ENCODE data around the gene NTM. TPM values are rescaled to one million over a fixed set of nuclear protein-coding genes. Genes with fewer than 3 reads are reported as not detected.

NTM gene
- total RNA-seq, 1 experiment from 2014 or later: 8.6 TPM

DNA sequence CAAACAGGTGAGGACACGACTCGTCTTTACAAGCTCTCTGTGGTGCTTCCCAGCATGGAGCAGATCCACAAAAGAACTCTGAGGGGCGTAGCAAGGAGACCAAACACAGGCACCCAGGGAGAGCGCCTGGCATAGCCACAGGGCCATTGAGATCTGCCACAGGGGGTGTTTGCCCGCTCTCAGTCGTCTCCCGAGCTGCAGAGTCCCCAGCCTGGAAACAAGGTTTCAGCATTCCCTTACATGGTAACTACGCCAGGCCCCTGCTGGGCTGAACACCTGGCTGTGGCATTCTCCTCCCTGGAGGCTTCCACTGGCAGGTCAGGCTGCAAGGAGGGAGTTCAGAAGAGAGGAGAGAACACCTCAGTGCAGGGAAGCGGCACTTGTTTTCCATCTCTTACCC, 962.1 kb downstream of the NTM start:
- no peak overlapping the region for H3K4me3 ChIP-seq (ENCODE audit: low read depth, low read length, poor library complexity, severe bottlenecking)
- BruUV-seq (replicated peaks): no TSS peak
- no peak for DNase-seq (ENCODE audit: low spot score)
- H3K4me1 ChIP-seq (ENCODE audit: insufficient read depth, low read length, poor library complexity, severe bottlenecking): no peaks in the 10 kb centered on the region
- intact Hi-C loops (cut with micrococcal nuclease; ENCODE audit: unreplicated experiment): no loop called here
- no peaks in the 10 kb centered on the region for H3K36me3 ChIP-seq (ENCODE audit: insufficient read depth, low read length, poor library complexity, severe bottlenecking)
- H3K27ac ChIP-seq (ENCODE audit: low read depth, low read length, poor library complexity, severe bottlenecking): no peak overlapping the region
- POLR2A ChIA-PET (ENCODE audit: low non-redundant PET): no interaction called here
- no peak for TF ChIP-seq EZH2 (IDR thresholded peaks at IDR 0.05; ENCODE audit: borderline replicate concordance, low read depth, low read length, poor library complexity, severe bottlenecking)
- TF ChIP-seq CTCF (conservative IDR thresholded peaks at IDR 0.05; ENCODE audit: low read depth, low read length): no peak
- peaks cover 3% of the 10 kb centered on the region for H3K9me3 ChIP-seq (ENCODE audit: low read depth, low read length, poor library complexity, severe bottlenecking)
- CTCF ChIA-PET: no interaction called here
- peaks cover 5% of the 10 kb centered on the region for H3K27me3 ChIP-seq (replicated peaks; ENCODE audit: insufficient read depth, low read depth, low read length, poor library complexity)

GRCh38 chr11:132334769-132335280, 964.4 kb downstream of the NTM start:
- TF ChIP-seq EZH2 (IDR thresholded peaks at IDR 0.05; ENCODE audit: borderline replicate concordance, low read depth, low read length, poor library complexity, severe bottlenecking): no peak
- no peak for TF ChIP-seq CTCF (conservative IDR thresholded peaks at IDR 0.05; ENCODE audit: low read depth, low read length)
- intact Hi-C loops (cut with micrococcal nuclease; ENCODE audit: unreplicated experiment): no loop called here
- H3K4me1 ChIP-seq (ENCODE audit: insufficient read depth, low read length, poor library complexity, severe bottlenecking): no peaks in the 10 kb centered on the region
- H3K9me3 ChIP-seq (ENCODE audit: low read depth, low read length, poor library complexity, severe bottlenecking): peaks cover 4% of the 10 kb centered on the region
- ChIA-PET CTCF (no interaction called here), POLR2A (ENCODE audit: low non-redundant PET) (no interaction called here)
- no peak overlapping the region for H3K4me3 ChIP-seq (ENCODE audit: low read depth, low read length, poor library complexity, severe bottlenecking)
- no TSS peak for BruUV-seq (replicated peaks)
- peaks cover 15% of the 10 kb centered on the region for H3K27me3 ChIP-seq (replicated peaks; ENCODE audit: insufficient read depth, low read depth, low read length, poor library complexity)
- no peak overlapping the region for H3K27ac ChIP-seq (ENCODE audit: low read depth, low read length, poor library complexity, severe bottlenecking)
- no peak for DNase-seq (ENCODE audit: low spot score)
- no peaks in the 10 kb centered on the region for H3K36me3 ChIP-seq (ENCODE audit: insufficient read depth, low read length, poor library complexity, severe bottlenecking)

DNA sequence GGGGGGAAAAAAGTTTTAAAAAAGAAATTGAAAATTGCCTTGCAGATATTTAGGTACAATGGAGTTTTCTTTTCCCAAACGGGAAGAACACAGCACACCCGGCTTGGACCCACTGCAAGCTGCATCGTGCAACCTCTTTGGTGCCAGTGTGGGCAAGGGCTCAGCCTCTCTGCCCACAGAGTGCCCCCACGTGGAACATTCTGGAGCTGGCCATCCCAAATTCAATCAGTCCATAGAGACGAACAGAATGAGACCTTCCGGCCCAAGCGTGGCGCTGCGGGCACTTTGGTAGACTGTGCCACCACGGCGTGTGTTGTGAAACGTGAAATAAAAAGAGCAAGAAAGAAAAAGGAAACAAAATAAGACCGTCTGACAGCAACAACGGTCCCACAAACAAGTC, 964.9 kb downstream of the NTM start:
- Histone ChIP-seq H3K9me3 (ENCODE audit: low read depth, low read length, poor library complexity, severe bottlenecking) (peaks cover 8% of the 10 kb centered on the region), H3K4me3 (ENCODE audit: low read depth, low read length, poor library complexity, severe bottlenecking) (no peak overlapping the region), H3K36me3 (ENCODE audit: insufficient read depth, low read length, poor library complexity, severe bottlenecking) (no peaks in the 10 kb centered on the region), H3K27me3 (replicated peaks; ENCODE audit: insufficient read depth, low read depth, low read length, poor library complexity) (peaks cover 20% of the 10 kb centered on the region), H3K27ac (ENCODE audit: low read depth, low read length, poor library complexity, severe bottlenecking) (no peak overlapping the region), H3K4me1 (ENCODE audit: insufficient read depth, low read length, poor library complexity, severe bottlenecking) (no peaks in the 10 kb centered on the region)
- CTCF ChIA-PET: no interaction called here
- DNase-seq (ENCODE audit: low spot score): no peak
- POLR2A ChIA-PET (ENCODE audit: low non-redundant PET): no interaction called here
- TF ChIP-seq CTCF (conservative IDR thresholded peaks at IDR 0.05; ENCODE audit: low read depth, low read length): no peak
- TF ChIP-seq EZH2 (IDR thresholded peaks at IDR 0.05; ENCODE audit: borderline replicate concordance, low read depth, low read length, poor library complexity, severe bottlenecking): no peak
- BruUV-seq (replicated peaks): no TSS peak
- intact Hi-C loops (cut with micrococcal nuclease; ENCODE audit: unreplicated experiment): no loop called here
